BLaER1 (cell line): Measurements from ENCODE around the gene EPHA8.

Experiments used
- H3K27ac ChIP-seq: shearing (Covaris generic); formaldehyde crosslinking; 2 replicates; pipeline ENCODE4 v1.8.1; 2022
- H3K27me3 ChIP-seq: shearing (Covaris generic); formaldehyde crosslinking; 2 replicates; pipeline ENCODE4 v1.8.1; 2022
- H3K36me3 ChIP-seq: shearing (Covaris generic); formaldehyde crosslinking; 2 replicates; pipeline ENCODE4 v1.8.1; 2022
- H3K4me1 ChIP-seq: shearing (Covaris generic); formaldehyde crosslinking; 2 replicates; pipeline ENCODE4 v1.8.1; 2022
- H3K4me2 ChIP-seq: shearing (Covaris generic); formaldehyde crosslinking; 2 replicates; pipeline ENCODE4 v1.8.1; 2022
- H3K4me3 ChIP-seq: shearing (Covaris generic); formaldehyde crosslinking; 2 replicates; pipeline ENCODE4 v1.8.1; 2022
- H3K9ac ChIP-seq: shearing (Covaris generic); formaldehyde crosslinking; 2 replicates; pipeline ENCODE4 v1.8.1; 2022
- H3K9me3 ChIP-seq: shearing (Covaris generic); formaldehyde crosslinking; 2 replicates; pipeline ENCODE4 v1.8.1; 2022
- H4K20me1 ChIP-seq: shearing (Covaris generic); formaldehyde crosslinking; 2 replicates; pipeline ENCODE4 v1.8.1; 2022
- Cebpa-rat ChIP-seq: shearing (Covaris generic); IDR thresholded peaks from 2 replicates; pipeline ENCODE4 v1.8.1; 2022

The EPHA8 gene

GRCh38 chr1:22586356-22587130, 23.3 kb downstream of the EPHA8 start:
- Histone ChIP-seq H3K4me1 (peaks cover 22% of the 10 kb centered on the region), H3K27me3 (no peaks in the 10 kb centered on the region), H3K9me3 (no peaks in the 10 kb centered on the region), H3K27ac (no peak overlapping the region), H3K4me3 (no peak overlapping the region), H3K9ac (no peak overlapping the region), H3K36me3 (no peaks in the 10 kb centered on the region), H3K4me2 (peak overlapping the region; percentile 47), H4K20me1 (no peaks in the 10 kb centered on the region; the same call in 1 of the 2 replicates)
- no peak for TF ChIP-seq Cebpa-rat

GRCh38 chr1:22587247-22587646, 24.0 kb downstream of the EPHA8 start:
- H4K20me1 ChIP-seq: no peaks in the 10 kb centered on the region; the same call in 1 of the 2 replicates

DNA sequence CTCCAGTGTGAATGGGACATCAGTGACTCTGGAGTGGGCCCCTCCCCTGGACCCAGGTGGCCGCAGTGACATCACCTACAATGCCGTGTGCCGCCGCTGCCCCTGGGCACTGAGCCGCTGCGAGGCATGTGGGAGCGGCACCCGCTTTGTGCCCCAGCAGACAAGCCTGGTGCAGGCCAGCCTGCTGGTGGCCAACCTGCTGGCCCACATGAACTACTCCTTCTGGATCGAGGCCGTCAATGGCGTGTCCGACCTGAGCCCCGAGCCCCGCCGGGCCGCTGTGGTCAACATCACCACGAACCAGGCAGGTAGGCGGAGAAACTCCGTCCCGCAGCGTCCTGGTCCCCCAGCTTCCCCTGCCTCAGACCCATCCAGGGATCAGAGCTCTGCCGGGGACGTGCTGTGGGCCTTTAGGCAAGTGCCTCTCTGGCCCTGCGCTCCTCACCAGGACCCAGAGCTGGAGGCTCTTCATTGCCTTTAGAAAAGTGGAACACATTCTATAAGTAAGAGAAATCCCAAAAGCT, 25.7 kb downstream of the EPHA8 start:
- H3K27ac ChIP-seq: no peak overlapping the region
- H3K4me2 ChIP-seq: no peak overlapping the region
- H4K20me1 ChIP-seq: no peaks in the 10 kb centered on the region; the same call in 1 of the 2 replicates
- H3K27me3 ChIP-seq: no peaks in the 10 kb centered on the region
- no peak for TF ChIP-seq Cebpa-rat
- H3K9ac ChIP-seq: no peak overlapping the region
- peaks cover 12% of the 10 kb centered on the region for H3K4me1 ChIP-seq
- no peaks in the 10 kb centered on the region for H3K9me3 ChIP-seq
- H3K4me3 ChIP-seq: no peak overlapping the region
- no peaks in the 10 kb centered on the region for H3K36me3 ChIP-seq

More at GRCh38 chr1:22587247-22587646, 24.0 kb downstream of the EPHA8 start:
- H3K4me1 ChIP-seq: peaks cover 22% of the 10 kb centered on the region
- no peak overlapping the region for H3K27ac ChIP-seq
- no peak overlapping the region for H3K4me2 ChIP-seq
- no peak for TF ChIP-seq Cebpa-rat
- no peak overlapping the region for H3K9ac ChIP-seq
- no peaks in the 10 kb centered on the region for H3K36me3 ChIP-seq
- H3K4me3 ChIP-seq: no peak overlapping the region
- H3K9me3 ChIP-seq: no peaks in the 10 kb centered on the region
- no peaks in the 10 kb centered on the region for H3K27me3 ChIP-seq

GRCh38 chr1:22591576-22591975, 28.3 kb downstream of the EPHA8 start:
- Histone ChIP-seq H3K4me1 (peaks cover under 1% of the 10 kb centered on the region; the same call in 1 of the 2 replicates), H4K20me1 (no peaks in the 10 kb centered on the region; the same call in 1 of the 2 replicates), H3K4me2 (no peak overlapping the region), H3K9me3 (no peaks in the 10 kb centered on the region), H3K27me3 (no peaks in the 10 kb centered on the region), H3K9ac (no peak overlapping the region), H3K4me3 (no peak overlapping the region), H3K27ac (no peak overlapping the region), H3K36me3 (no peaks in the 10 kb centered on the region)
- TF ChIP-seq Cebpa-rat: no peak

DNA sequence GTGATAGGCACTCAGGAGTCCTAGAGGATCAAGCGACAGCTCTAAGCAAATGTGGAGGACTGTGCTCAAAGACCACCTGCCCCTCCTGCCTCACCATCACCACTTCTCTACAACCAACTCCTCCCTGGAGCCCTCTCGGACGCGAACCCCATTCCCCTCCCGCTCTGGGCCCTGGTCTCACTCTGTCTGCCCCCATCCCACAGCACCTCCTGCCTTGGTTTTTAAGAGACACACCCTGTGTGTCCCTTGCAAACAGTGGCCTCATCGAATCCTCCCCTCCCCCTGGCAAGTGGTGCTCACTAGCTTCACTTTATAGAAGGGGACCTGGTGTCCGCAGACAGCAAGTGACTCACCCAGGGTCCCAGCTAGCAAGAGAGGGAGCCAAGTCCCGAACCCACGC, 28.8 kb downstream of the EPHA8 start:
- H3K4me2 ChIP-seq: no peak overlapping the region
- H3K27me3 ChIP-seq: no peaks in the 10 kb centered on the region
- H3K9me3 ChIP-seq: no peaks in the 10 kb centered on the region
- no peak for TF ChIP-seq Cebpa-rat
- H3K36me3 ChIP-seq: no peaks in the 10 kb centered on the region
- no peak overlapping the region for H3K4me3 ChIP-seq
- H3K27ac ChIP-seq: no peak overlapping the region
- no peaks in the 10 kb centered on the region for H3K4me1 ChIP-seq
- no peak overlapping the region for H3K9ac ChIP-seq
- no peaks in the 10 kb centered on the region; the same call in 1 of the 2 replicates for H4K20me1 ChIP-seq

GRCh38 chr1:22592919-22593790, 29.9 kb downstream of the EPHA8 start:
- no peaks in the 10 kb centered on the region for H3K9me3 ChIP-seq
- H3K27ac ChIP-seq: no peak overlapping the region
- no peaks in the 10 kb centered on the region for H4K20me1 ChIP-seq
- no peaks in the 10 kb centered on the region for H3K4me1 ChIP-seq
- no peaks in the 10 kb centered on the region for H3K36me3 ChIP-seq
- no peak overlapping the region for H3K4me3 ChIP-seq
- no peak overlapping the region for H3K9ac ChIP-seq
- no peak overlapping the region for H3K4me2 ChIP-seq
- TF ChIP-seq Cebpa-rat: no peak
- H3K27me3 ChIP-seq: no peaks in the 10 kb centered on the region

GRCh38 chr1:22594396-22594795, 31.1 kb downstream of the EPHA8 start:
- no peaks in the 10 kb centered on the region for H3K27me3 ChIP-seq

DNA sequence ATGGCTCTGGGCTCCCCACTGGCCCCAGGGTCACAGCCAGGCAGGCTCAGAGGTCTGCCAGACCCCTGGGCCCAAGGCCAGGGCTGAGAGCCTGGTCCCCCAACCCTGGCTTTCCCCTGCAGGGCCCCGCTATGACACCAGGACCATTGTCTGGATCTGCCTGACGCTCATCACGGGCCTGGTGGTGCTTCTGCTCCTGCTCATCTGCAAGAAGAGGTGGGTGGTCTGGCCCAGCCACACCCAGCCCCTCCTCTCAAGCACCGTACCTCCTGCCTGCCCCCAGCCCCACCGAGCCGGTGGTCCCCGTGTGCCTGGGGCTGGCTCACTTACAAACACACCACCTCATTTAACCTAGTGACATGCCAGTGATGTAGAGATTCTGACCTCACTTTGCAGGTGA, 31.8 kb downstream of the EPHA8 start:
- Histone ChIP-seq H3K4me1 (no peaks in the 10 kb centered on the region), H3K27ac (no peak overlapping the region), H4K20me1 (no peaks in the 10 kb centered on the region), H3K9ac (no peak overlapping the region), H3K27me3 (no peaks in the 10 kb centered on the region), H3K36me3 (no peaks in the 10 kb centered on the region), H3K4me3 (no peak overlapping the region), H3K4me2 (no peak overlapping the region), H3K9me3 (no peaks in the 10 kb centered on the region)
- no peak for TF ChIP-seq Cebpa-rat

More at GRCh38 chr1:22594396-22594795, 31.1 kb downstream of the EPHA8 start:
- Histone ChIP-seq H4K20me1 (no peaks in the 10 kb centered on the region), H3K4me1 (no peaks in the 10 kb centered on the region), H3K9ac (no peak overlapping the region), H3K27ac (no peak overlapping the region), H3K9me3 (no peaks in the 10 kb centered on the region), H3K4me2 (no peak overlapping the region), H3K4me3 (no peak overlapping the region), H3K36me3 (no peaks in the 10 kb centered on the region)
- no peak for TF ChIP-seq Cebpa-rat

- H3K4me3 ChIP-seq: no peak overlapping the region
- H3K27ac ChIP-seq: no peak overlapping the region
- H3K4me2 ChIP-seq: no peak overlapping the region
- no peak for TF ChIP-seq Cebpa-rat
- no peaks in the 10 kb centered on the region for H3K9me3 ChIP-seq
- no peak overlapping the region for H3K9ac ChIP-seq
- no peaks in the 10 kb centered on the region for H3K27me3 ChIP-seq
- H3K4me1 ChIP-seq: no peaks in the 10 kb centered on the region
- H4K20me1 ChIP-seq: no peaks in the 10 kb centered on the region
- H3K36me3 ChIP-seq: no peaks in the 10 kb centered on the region
These were observed 34.1 kb downstream of the EPHA8 start for GRCh38 chr1:22597301-22597965.
